Parathyroid adenoma (tissue), 2 donors: ENCODE results near the gene COL5A3.

ENCODE experiments used
- H2AFZ ChIP-seq: fragments of 300-600 bp; sonication (generic); one replicate; pipeline ENCODE4 v1.7.0; 2017; ENCODE audit warnings: antibody characterized with exemption, mild to moderate bottlenecking
- H3K27ac ChIP-seq: fragments of 300-600 bp; sonication (generic); one replicate; pipeline ENCODE4 v1.7.0; 2017
- H3K27me3 ChIP-seq: fragments of 300-600 bp; sonication (generic); one replicate; pipeline ENCODE4 v1.7.0; 2017; ENCODE audit warnings: low read length; ENCODE audit not compliant: control insufficient read depth, insufficient read depth
- H3K36me3 ChIP-seq: fragments of 300-600 bp; sonication (generic); one replicate; pipeline ENCODE4 v1.7.0; 2017; ENCODE audit warnings: low read length; ENCODE audit not compliant: control insufficient read depth, insufficient read depth
- H3K4me1 ChIP-seq: fragments of 300-600 bp; sonication (generic); one replicate; pipeline ENCODE4 v1.7.0; 2017; ENCODE audit warnings: control low read depth
- H3K4me2 ChIP-seq: fragments of 300-600 bp; sonication (generic); one replicate; pipeline ENCODE4 v1.7.0; 2017; ENCODE audit warnings: low read length
- H3K4me3 ChIP-seq: fragments of 300-600 bp; sonication (generic); one replicate; pipeline ENCODE4 v1.7.0; 2017; ENCODE audit warnings: low read depth, low read length
- H3K79me2 ChIP-seq: fragments of 300-600 bp; sonication (generic); one replicate; pipeline ENCODE4 v1.7.0; 2017; ENCODE audit warnings: control low read depth
- H3K9ac ChIP-seq: fragments of 300-600 bp; sonication (generic); one replicate; pipeline ENCODE4 v1.7.0; 2017; ENCODE audit warnings: mild to moderate bottlenecking
- H3K9me3 ChIP-seq: fragments of 300-600 bp; sonication (generic); one replicate; pipeline ENCODE4 v1.7.0; 2017; ENCODE audit warnings: low read length; ENCODE audit not compliant: control insufficient read depth
- TF ChIP-seq, protein P1 (sequence below): fragments of 300-600 bp; sonication (generic); IDR thresholded peaks from one replicate; pipeline ENCODE4 v1.7.0; 2017; ENCODE audit warnings: antibody characterized with exemption, mild to moderate bottlenecking
- donor health status: primary hyperparathyroidism.

Gene COL5A3

DNA sequence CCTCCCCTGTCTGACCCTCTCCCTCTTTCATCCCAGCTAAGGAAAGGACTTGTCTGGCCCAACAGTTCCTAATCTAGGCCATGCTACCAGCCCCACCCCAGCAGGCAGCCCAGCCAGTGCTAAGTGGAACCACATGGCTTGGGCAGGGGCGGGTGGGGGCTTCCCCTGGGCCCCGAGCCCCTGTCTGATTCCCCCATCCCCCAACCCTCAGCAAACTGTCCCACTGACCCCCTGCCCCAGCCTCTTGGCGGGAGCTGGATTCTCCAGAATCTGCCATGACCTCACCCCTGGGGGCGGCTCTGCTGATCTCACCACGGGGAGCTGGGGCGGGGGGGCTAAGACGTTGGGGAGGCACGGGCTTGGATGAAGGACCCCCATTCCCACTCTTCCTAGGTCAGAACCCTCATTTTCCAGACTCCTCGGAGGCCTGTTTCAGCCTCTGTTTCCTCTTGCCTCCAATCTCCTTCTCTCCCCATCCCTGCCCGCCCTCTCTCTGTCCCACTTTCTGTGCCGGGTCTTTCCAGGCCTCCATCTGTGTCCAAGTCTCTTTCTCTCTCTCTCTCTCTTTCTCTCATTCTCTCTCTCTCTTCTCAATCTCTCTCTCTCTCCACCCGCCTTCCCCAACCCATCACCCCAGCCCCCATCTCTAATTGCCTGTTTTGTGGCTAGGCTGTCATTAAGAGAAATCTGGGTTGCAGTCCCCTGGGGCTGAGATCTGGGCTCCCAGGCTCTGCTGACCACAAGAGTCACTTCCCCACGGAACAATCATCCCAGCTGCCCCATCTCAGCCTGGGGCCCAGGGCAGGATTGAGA lies 2.7 kb downstream of the COL5A3 start:
- no peak overlapping the region for H3K9ac ChIP-seq
- H3K4me1 ChIP-seq, result peaks cover 4% of the 10 kb centered on the region
- H3K36me3 ChIP-seq, result no peaks in the 10 kb centered on the region
- peak overlapping the region; percentile 42 for H3K27ac ChIP-seq
- TF ChIP-seq, protein P1, sequence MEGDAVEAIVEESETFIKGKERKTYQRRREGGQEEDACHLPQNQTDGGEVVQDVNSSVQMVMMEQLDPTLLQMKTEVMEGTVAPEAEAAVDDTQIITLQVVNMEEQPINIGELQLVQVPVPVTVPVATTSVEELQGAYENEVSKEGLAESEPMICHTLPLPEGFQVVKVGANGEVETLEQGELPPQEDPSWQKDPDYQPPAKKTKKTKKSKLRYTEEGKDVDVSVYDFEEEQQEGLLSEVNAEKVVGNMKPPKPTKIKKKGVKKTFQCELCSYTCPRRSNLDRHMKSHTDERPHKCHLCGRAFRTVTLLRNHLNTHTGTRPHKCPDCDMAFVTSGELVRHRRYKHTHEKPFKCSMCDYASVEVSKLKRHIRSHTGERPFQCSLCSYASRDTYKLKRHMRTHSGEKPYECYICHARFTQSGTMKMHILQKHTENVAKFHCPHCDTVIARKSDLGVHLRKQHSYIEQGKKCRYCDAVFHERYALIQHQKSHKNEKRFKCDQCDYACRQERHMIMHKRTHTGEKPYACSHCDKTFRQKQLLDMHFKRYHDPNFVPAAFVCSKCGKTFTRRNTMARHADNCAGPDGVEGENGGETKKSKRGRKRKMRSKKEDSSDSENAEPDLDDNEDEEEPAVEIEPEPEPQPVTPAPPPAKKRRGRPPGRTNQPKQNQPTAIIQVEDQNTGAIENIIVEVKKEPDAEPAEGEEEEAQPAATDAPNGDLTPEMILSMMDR, result no peak
- no peak overlapping the region for H3K4me3 ChIP-seq
- no peaks in the 10 kb centered on the region for H3K79me2 ChIP-seq
- no peak overlapping the region for H2AFZ ChIP-seq
- no peaks in the 10 kb centered on the region for H3K27me3 ChIP-seq
- no peaks in the 10 kb centered on the region for H3K9me3 ChIP-seq
- H3K4me2 ChIP-seq, result no peak overlapping the region

DNA sequence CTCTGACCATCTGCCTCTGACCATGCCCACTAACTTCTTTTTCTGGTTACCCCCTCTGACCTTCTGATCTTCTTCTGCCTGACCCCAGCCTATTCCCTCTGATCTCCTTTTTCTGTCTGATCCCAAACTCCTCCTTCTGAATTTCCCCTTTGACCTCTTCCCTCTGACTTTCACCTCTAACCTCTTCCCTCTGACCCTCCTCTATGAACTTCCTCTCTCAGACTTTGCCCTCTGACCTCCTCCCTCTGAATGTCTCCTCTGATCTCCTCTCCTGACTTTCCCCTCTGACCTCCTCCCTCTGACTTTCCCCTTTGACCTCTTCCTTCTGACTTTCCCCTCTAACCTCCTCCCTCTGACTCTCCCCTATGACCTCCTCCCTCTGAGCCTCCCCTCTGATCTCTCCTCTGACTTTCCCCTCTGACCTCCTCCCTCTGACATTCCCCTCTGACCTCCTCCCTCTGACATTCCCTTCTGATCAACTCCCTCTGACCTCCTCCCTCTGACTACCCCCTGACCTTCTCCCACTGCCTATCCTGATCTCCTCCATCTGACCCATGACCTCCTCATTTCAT lies 3.5 kb downstream of the COL5A3 start:
- TF ChIP-seq, protein P1, result no peak
- Histone ChIP-seq H3K9ac (no peak overlapping the region), H3K4me2 (no peak overlapping the region), H3K4me1 (peaks cover 4% of the 10 kb centered on the region), H3K4me3 (no peak overlapping the region), H2AFZ (no peak overlapping the region), H3K9me3 (no peaks in the 10 kb centered on the region), H3K27me3 (no peaks in the 10 kb centered on the region), H3K79me2 (no peaks in the 10 kb centered on the region), H3K27ac (peak overlapping the region; percentile 36), H3K36me3 (no peaks in the 10 kb centered on the region)

DNA sequence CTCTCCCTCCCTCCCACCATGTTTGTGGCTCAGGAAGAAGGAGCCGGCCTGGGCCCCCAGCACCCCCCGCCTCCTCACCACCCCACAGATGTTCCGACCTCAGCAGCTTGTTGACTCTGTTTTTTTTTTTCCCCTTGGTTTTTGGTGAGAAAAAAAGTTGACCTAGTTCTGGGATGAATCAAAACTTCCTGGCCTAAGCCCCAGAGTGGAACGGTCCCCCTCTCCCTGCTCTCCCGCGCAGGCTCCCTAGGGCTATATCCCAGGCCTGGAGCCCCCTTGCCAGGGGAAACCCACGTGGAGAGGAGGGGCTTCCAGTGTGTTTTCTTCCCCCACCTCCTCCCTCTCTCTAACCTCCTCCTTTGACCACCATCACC lies 4.0 kb downstream of the COL5A3 start:
- no peaks in the 10 kb centered on the region for H3K9me3 ChIP-seq
- H3K9ac ChIP-seq, result no peak overlapping the region
- H3K4me3 ChIP-seq, result no peak overlapping the region
- TF ChIP-seq, protein P1, result no peak
- peak overlapping the region; percentile 36 for H3K27ac ChIP-seq
- H3K4me1 ChIP-seq, result peaks cover 4% of the 10 kb centered on the region
- no peak overlapping the region for H2AFZ ChIP-seq
- no peaks in the 10 kb centered on the region for H3K27me3 ChIP-seq
- H3K79me2 ChIP-seq, result no peaks in the 10 kb centered on the region
- no peaks in the 10 kb centered on the region for H3K36me3 ChIP-seq
- no peak overlapping the region for H3K4me2 ChIP-seq

DNA sequence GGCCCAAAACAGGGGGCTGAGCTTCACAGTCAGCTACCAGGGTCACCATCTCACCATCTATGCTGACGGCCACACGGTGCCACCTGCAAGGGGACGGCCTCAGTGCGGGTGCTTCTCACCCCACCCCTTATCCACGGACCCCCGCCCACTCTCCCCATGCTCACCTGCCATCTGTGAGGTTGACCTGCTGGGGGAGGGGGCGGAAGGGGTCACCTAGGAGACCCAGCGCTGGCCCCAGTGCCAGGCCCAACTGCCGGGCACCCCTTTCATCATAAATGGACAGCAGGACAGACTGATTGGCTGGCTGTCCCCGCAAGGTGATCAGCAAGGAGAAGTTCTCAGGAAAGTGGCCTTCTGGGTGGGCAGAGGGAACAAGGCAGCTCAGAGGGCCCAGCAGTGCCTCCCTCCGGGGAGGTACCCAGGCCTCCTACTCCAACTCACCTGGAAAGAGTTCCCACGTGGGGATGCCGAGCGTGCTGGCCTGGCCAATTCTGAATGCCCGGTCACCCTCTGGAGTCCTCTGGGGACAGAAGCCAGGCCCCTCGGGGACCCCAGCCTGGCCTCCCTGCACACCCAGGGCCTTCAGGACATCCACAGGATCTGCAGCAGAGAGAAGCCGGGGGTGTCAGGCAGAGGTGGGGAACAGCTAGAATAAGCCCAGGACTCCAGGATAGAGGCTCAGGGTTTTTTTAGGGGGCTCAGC lies 4.5 kb downstream of the COL5A3 start:
- no peak overlapping the region for H2AFZ ChIP-seq
- no peaks in the 10 kb centered on the region for H3K36me3 ChIP-seq
- no peaks in the 10 kb centered on the region for H3K9me3 ChIP-seq
- H3K4me2 ChIP-seq, result no peak overlapping the region
- no peak overlapping the region for H3K4me3 ChIP-seq
- H3K27ac ChIP-seq, result no peak overlapping the region
- H3K27me3 ChIP-seq, result no peaks in the 10 kb centered on the region
- H3K4me1 ChIP-seq, result peaks cover 4% of the 10 kb centered on the region
- TF ChIP-seq, protein P1, result no peak
- H3K9ac ChIP-seq, result no peak overlapping the region
- no peaks in the 10 kb centered on the region for H3K79me2 ChIP-seq
